Muscle of back (tissue), 11 donors: ENCODE data around the gene AKR1C4. TPM values are rescaled to one million over a fixed set of nuclear protein-coding genes. Genes with fewer than 3 reads are reported as not detected.
"Not testable (repeated sequence)": the region's sequence is repeated elsewhere in the genome, so short reads cannot be mapped to it uniquely, and the experiment has no call there.

Experiments used
- DNase-seq, 3 donors: peaks; one replicate each; pipeline versions ENCODE4 v3.0.0 to v3.0.0-alpha.2; 2013
- polyA plus RNA-seq, 10 donors: library from polyadenylated mRNA; unstranded; fragments of 120-200 nt; gene quantifications; one replicate each; pipeline ENCODE4 v1.2.1, GENCODE V29; 2013; ENCODE audit not compliant: insufficient read length in 10 of 10

AKR1C4 gene
- polyA plus RNA-seq, 10 donors: not detected

DNA sequence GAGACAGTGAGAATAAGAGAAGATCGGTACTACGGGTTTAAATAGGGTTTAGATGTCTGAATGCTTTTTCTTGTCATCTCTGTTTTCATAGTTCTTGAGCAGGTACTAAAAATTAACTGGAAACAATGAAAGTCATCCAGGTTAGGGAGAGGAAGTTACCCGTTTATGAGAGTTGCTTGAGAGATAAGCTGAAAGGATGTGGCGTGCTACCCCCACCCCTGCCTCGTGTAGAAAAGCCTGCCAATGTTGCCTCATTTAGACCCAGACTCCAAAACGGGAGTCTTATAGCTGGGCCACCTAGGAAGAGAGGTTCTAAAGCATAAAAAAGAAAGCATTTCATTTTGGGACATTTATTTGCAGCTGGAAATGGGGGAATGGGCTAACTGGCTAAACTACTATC is 10.2 kb downstream of the AKR1C4 start:
- DNase-seq: no peak

DNA sequence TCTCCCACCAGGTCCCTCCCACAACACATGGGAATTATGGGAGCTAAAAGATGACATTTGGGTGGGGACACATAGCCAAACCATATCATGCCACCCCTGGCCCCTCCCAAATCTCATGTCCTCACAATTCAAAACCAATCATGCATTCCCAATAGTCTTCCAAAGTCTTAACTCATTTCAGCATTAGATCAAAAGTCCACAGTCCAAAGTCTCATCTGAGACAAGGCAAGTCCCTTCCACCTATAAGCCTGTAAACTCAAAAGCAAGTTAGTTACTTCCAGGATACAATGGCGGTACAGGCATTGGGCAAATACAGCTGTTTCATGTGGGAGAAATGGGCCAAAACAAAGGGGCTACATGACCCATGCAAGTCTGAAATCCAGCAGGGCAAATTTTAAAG is 13.1 kb downstream of the AKR1C4 start:
- DNase-seq: not testable (repeated sequence)

DNA sequence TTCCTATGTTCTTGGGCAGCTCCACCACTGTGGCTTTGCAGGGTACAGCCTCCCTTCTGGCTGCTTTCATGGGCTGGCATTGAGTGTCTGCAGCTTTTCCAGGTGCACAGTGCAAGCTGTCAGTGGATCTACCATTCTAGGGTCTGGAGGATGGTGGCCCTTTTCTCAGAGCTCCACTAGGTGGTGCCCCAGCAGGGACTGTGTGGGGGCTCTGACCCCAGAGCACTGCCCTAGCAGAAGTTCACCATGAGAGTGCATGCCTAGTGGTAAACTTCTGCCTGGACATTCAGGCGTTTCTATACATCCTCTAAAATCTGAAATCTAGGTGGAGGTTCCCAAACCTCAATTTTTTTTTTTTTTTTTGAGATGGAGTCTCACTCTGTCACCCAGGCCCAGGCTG is 13.6 kb downstream of the AKR1C4 start:
- DNase-seq: not testable (repeated sequence)

DNA sequence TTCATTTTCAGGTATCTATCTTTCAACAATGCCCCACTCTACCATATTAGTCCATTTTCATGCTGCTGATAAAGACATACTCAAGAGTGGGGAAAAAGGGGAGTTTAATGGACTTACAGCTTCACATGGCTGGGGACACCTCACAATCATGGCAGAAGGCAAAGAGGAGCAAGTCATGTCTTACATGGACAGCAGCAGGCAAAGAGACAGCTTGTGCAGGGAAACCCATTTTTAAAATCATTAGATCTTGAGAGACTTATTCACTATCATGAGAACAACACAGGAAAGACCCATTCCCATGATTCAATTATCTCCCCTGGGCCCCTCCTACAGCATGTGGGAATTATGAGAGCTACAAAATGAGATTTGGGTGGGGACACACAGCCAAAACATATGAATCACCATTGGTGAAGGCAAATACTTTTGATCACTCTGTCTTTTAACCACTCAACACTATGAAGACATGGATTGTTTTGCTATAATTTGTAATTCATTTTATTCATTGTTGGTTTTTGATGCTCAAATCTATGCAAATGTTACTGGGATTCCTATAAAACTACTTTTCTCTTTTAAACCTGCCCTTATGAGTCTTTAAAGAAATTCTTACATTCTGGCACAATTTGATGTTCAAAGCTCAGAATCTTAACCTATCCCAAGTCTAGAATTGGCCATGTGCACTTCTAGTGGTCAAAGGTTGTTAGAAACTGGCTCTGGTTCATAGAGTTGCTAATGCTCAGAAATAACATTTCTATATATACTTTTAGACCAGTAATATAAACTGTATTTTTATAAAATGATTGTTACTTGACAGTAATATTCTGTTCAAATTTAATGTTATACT is 15.3 kb downstream of the AKR1C4 start:
- no peak for DNase-seq

DNA sequence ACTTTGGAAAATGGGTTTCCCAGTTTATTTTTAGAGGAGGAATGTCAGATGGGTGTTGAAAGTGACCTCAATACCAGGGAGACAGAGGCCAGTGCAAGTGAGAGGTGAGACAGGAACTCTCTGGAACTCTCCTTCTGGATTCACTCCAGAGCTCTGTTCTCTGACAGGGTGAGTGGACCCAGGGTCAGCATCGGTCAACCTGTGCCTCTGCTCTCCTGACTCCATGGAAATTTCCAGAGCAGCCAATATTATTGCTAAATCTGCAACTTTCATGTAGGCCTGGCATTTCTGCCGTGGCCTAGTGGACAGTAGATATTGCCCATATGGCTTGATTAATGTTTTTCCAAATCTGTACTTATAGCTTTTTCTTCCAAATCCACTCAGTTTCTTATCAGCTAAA is 20.2 kb downstream of the AKR1C4 start:
- no peak for DNase-seq

DNA sequence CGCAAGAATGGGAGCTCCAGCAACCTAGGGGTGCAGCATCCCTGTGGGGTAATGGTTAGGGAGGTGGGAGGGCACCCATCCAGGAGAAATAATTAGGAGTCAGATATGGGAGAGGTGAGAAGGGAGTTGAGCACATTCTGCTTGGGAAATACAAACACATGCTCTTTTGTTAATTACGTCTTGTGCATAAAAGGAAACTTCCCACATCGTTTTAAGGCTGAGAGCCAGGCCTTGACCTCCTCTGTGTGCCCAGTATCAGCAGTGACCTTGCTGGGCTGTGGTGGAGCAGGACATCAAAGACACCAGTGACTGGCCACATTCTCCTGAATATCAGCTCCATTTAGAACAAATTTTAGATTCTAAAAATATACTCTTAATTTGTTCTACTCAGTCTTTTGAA is 22.6 kb downstream of the AKR1C4 start:
- DNase-seq: no peak

DNA sequence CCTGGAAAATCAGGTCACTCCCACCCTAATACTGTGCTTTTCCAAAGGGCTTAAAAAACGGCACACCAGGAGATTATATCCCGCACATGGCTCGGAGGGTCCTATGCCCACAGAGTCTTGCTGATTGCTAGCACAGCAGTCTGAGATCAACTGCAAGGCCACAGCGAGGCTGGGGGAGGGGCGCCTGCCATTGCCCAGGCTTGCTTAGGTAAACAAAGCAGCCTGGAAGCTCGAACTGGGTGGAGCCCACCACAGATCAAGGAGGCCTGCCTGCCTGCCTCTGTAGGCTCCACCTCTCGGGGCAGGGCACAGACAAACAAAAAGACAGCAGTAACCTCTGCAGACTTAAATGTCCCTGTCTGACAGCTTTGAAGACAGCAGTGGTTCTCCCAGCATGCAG is 26.3 kb downstream of the AKR1C4 start:
- DNase-seq: not testable (repeated sequence)

DNA sequence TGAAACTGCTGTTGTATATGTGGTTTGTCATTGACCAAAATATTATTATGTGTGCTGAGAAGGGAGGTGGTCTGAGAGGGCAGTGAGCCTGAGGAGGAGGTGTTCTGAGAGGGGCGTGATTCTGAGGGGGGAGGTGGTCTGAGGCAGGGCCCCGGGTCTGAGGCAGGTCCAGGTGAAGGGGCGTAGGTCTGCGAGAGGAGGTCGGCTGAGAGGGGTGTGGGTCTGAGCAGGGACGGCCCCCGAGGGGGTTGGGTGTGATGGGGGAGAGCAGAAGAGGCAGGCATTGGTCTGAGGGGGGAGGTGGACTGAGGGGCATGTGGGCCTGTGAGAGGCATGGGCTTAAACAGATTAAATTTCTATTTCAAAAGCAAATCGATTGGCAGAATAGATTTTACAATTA is 32.4 kb downstream of the AKR1C4 start:
- no peak for DNase-seq

DNA sequence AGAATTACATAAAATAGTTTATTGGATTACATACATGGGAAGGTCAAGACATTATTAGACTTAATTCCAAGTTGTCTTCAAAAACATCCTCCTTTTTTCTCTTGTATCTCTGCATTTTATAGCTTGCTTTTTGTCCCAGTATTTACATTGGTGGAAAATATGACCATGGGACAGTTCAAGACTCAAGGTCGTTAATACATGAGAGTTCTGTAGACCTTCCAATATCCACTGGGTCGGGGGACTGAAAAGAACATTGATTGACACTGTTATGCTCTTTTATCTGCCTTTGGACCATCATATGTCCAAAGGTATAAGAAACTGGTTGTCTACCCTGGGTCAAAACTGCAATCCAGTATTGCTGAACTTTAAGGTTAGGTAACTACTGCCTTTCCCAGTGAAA is 36.7 kb downstream of the AKR1C4 start:
- DNase-seq: no peak

DNA sequence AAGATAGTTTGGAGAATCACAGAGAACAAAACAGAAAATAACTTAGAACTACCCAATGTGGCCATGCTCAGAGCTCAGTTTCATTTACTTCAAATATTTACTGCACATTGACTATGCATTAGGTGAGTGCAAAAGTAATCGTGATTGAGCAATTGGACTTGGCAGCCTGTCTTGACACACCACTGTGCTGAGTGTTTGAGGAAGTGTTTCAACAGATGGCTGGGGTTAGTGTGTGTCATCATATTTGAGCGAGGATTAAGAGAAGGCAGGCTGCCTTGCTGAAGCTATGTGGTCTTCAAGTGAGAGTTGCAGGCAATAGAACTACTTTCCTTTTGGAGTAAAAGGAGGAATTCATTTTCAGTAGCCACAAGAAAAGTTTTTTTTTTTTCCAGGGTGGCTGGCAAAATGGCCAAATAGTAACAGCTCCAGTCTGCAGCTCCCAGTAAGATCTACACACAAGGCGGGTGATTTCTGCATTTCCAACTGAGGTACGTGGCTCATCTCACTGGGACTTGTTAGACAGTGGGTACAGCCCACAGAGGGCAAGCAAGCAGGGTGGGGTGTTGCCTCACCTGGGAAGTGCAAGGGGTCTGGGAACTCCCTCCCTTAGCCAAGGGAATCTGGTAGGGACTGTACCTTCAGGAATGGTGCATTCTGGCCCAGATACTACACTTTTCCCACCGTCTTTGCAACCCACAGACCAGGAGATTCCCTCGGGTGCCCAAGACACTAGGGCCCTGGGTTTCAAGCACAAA is 37.6 kb downstream of the AKR1C4 start:
- peak; percentile 15 to 47 (median 39) for DNase-seq

DNA sequence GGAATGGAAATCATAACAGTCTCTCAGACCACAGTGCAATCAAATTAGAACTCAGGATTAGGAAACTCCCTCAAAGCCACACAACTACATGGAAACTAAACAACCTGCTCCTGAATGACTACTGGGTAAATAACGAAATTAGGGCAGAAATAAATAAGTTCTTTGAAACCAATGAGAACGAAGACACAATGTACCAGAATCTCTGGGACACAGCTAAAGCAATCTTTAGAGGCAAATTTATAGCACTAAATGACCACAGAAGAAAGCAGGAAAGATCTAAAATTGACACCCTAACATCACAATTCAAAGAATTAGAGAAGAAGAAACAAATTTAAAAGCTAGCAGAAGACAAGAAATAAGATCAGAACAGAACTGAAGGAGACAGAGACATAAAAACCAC is 40.9 kb downstream of the AKR1C4 start:
- DNase-seq: not testable (repeated sequence)

DNA sequence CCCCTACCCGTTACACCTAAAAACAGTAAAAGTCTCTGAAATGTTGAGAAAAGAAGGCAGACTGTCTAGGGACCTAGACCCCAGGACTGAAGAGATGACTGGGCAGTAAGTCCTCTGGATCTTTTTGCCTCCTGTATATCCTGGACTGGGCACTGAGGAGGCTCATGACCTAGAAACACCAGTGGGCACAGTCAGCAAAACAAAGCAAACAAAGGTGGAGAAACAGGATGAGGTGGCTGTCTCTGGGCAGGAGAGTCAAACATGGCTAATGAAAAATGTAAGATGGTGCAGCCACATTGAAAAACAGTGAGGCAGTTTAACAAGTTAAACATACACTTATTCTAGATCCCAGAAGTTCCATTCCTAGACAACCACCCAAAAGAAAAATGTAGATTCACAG is 45.9 kb downstream of the AKR1C4 start:
- no peak for DNase-seq

DNA sequence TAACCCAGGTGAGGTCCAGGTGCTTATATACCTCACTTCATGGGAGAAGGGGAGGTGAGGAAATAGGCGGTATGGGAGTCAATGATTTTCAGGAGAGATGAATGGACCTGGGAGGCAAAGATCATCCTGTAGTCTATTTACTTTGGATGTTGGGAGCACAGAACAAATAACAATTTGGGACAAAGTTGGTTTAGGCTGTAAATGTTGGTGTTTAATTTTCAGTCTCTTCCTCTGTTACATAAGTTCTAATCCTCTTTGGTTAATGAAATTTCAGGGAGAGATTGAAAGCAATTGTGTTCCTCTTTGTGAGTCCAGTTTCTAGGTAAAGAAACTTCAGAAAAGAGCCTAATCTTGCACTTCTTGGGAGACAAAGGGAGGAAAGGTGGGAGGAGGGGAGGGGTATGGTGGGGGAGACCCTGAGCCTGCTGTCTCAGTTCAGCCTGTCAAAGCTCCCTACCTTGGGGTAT is 46.9 kb downstream of the AKR1C4 start:
- no peak for DNase-seq

DNA sequence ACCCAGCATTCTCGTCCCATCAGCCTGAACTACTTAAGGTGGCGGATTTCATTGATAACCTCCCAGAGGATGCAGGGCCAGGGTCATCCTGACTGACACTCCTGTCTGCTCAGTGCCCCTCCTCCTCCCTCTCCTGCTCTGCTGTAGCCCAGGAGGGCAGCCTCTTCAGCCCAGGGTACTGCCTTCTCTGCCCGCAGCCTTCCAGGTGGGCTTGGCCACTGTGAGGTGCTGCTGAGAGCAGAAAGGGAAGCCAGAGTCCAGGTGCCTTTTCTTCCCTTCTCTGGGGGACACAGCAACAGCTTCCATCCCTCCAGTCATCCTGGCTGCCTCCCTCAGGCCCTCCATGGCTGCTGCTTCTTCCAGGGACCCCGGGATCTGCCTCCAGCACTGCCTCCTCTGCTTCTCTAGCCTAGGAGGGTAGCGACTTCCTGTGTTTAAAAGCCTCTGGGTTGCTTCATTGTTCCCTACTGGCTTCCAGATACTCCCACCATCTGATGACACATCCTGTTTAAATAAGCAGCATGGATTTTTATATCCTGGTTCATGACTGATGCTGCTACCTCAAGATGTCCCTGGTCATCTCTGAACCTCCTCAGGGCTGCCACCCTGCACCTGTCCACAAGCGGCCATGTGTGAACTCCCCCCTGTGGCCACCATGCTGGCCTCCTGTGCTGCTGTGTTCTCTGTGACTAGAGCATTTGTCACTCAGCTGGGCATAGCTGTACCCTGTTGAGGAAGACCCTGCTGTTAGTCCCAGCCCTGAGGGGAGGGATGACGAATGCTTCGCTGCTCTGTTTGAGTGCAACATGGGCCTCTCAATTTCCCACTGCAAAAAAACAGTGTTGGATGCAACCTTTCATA is 55.8 kb downstream of the AKR1C4 start:
- no peak for DNase-seq

DNA sequence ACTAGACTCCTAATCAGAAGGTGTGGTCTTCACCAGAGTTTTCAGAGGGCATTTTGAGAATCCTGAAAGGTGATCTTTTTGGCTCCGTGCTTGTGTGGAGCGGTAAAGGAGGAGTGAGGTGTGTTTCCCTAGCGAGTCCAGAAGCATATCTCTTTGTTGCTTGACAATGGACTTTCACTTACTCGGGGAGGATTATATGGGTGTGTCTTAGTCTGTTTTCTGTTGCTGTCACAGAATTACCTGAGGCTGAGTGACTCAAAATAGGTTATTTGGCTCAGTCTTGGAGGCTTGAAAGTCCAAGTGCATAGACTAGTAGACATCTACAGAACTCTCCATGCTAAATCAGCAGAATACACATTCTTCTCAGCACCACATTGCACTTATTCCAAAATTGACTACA is 57.9 kb downstream of the AKR1C4 start:
- no peak for DNase-seq

DNA sequence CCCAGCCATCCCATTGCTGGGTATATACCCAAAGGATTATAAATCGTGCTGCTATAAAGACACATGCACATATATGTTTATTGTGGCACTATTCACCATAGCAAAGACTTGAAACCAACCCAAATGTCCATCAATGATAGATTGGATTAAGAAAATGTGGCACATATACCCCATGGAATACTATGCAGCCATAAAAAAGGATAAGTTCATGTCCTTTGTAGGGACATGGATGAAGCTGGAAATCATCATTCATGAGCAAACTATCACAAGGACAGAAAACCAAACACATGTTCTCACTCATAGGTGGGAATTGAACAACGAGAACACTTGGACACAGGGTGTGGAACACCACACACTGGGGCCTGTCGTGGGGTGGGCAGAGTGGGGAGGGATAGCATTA is 61.1 kb downstream of the AKR1C4 start:
- not testable (repeated sequence) for DNase-seq

DNA sequence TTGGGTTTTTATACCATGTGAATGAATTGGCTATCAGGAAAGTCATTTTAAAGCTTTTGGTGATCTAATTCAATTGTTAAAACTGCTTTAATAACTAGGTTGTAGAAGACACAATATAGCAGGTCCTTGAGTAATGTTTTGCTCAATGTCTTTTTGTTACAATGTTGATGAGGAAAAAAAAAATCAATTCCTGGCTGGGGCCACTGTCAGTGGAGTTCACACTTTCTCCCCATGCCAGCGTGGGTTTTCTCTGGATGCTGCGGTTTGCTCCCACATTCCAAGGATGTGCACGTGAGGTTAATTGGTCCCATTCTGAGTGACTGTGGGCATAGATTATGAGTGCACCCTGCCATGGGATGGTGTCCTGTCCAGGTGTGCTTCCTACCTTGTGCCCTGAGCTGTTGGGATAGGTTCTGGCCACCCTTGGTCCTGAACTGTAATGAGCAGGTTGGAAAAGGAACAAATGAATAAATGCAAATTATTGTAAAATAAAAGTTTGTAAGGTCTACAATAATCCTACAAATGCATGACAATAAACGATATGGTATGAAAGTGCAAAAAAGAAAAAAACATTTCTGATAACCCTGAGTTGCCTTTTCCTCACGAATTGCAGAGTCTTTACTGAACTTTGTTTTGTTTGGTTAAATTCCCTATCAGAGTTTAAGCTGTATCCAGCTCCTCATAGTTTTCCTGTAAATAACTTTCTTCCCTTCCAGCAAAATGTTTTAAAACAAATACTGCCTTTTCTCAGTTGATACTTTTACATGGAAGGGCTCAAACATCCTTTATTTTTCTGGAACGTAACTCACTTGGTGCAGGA is 62.7 kb downstream of the AKR1C4 start:
- no peak for DNase-seq

DNA sequence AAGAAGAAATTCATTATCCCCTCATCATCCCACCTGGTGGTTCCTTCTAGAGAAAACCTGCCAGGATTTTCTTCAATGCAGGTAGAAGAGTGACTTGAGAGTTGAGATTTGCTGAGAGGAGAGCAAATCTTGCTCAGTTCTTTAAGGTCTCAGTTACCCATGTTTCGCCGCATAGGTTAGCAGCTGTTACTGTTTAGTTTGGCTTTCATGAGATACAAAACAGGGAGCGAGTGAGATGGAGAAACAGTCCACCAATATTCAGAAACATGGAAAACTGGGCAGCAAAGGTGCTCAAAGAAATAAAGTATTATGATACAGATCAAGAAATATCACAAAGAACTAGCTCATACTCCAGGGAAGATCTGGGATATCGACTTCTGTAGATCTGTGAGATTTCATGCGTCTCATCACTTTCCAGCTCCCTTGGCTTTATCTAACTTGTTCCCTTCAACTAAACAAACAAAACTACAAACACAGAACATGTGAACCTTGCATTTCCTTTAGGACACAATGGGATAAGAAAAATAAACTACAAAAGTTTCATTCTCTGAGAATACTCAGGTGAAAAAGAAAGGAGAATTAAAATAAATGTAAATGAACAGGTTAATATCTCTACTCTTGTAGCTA is 63.4 kb downstream of the AKR1C4 start:
- no peak for DNase-seq

DNA sequence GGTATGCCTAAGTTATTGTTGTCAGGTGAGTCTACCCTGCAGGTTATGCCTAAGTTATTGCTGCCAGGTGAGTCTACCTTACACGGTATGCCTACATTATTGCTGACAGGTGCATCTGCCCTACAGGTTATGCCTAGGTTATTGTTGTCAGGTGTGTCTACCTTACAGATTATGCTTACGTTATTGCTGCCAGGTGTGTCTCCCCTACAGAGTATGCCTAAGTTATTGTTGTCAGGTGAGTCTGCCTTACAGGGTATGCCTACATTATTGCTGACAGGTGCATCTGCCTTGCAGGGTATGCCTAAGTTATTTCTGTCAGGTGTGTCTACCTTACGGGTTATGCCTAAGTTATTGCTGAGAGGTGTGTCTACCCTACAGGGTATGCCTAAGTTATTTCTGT is 64.2 kb downstream of the AKR1C4 start:
- no peak for DNase-seq

DNA sequence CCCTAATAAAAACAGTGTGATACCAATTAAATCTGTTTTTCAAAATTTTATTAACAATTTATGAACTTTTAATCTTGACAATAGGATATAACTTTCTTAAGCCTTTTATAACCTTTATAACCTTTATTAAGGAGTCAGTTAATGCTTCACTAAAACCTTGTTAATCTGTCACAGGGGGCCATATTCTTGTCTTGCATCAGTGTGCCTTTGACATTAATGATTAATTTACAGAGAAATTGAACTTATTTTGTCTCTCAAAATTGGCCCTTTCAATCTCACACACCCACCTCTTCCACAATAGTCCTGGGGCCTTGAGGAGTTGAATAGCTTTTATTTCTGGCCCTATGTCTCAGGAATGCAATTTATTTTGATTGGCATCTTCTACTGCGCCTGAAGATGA is 68.5 kb downstream of the AKR1C4 start:
- no peak for DNase-seq

DNA sequence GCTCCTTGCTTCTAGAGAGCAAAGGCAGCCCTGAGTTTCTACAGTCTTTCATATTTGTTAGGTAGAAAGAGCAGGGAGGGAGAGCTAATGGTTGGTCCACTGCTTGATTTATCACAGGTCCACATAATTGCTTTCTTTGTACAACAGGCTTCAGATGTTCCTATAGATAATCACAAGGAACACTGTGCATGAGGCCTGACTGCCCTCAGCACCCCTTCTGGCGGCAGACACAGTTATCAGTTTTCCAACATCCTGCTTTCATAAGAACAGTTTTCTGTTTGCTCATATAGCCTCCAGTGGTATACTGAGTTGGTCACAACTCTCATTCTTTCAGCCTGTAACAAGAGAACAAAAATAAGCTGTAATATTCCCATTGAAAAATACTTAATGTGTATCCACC is 69.7 kb downstream of the AKR1C4 start:
- no peak for DNase-seq
